Right lobe of liver (tissue), 4 donors: ENCODE measurements around the gene GRAMD1C.
"Not testable (repeated sequence)": the region's sequence is repeated elsewhere in the genome, so short reads cannot be mapped to it uniquely, and the experiment has no call there.

Experiments used
- POLR2A ChIP-seq: fragments of 450-650 bp; IDR thresholded peaks from one replicate; pipeline ENCODE4 v1.6.1; 2017; ENCODE audit warnings: antibody characterized with exemption, mild to moderate bottlenecking
- TF ChIP-seq, protein P1 (sequence below), 4 donors: fragments of 200-600 bp in 3 of 4; fragments of 450-650 bp in 1 of 4; IDR thresholded peaks; one replicate each; pipeline versions ENCODE4 v1.5.1 to v1.8.0; 2016 to 2022; ENCODE audit warnings: antibody characterized with exemption in 4 of 4, mild to moderate bottlenecking in 2 of 4
- donor health status: DM: no; HTN: no; CAD: no.
- donor health status: DM: no; HTN: no; CAD: no.
- donor health status: DM: no; HTN: yes; CAD: no.

DNA sequence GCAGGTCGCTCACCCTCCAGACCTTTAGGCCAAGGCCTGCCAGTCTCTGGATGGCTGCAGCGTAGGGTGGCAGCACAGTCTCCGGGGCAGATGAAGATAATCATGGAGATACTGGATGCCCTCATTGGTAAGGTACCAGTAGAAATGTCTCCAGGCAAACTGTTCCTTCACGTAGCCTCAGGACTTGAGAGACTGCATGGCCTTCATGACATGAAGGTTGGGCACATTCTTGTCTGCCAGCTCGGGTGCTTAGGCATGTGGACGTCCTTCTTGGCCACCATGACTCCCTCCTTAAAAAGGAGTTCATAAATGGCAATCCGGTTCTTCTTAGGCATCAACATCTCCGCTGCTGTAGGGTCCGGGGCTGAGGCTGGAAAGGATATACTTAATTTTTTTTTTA is 11.8 kb downstream of the GRAMD1C start:
- TF ChIP-seq, protein P1, sequence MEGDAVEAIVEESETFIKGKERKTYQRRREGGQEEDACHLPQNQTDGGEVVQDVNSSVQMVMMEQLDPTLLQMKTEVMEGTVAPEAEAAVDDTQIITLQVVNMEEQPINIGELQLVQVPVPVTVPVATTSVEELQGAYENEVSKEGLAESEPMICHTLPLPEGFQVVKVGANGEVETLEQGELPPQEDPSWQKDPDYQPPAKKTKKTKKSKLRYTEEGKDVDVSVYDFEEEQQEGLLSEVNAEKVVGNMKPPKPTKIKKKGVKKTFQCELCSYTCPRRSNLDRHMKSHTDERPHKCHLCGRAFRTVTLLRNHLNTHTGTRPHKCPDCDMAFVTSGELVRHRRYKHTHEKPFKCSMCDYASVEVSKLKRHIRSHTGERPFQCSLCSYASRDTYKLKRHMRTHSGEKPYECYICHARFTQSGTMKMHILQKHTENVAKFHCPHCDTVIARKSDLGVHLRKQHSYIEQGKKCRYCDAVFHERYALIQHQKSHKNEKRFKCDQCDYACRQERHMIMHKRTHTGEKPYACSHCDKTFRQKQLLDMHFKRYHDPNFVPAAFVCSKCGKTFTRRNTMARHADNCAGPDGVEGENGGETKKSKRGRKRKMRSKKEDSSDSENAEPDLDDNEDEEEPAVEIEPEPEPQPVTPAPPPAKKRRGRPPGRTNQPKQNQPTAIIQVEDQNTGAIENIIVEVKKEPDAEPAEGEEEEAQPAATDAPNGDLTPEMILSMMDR (IDR thresholded peaks at IDR 0.05), result not testable (repeated sequence)
- TF ChIP-seq POLR2A, result not testable (repeated sequence)
